Stimulated activated CD4-positive, alpha-beta T cell treated with anti-CD3 and anti-CD28 coated beads, Interleukin-4, amount 100 ng/mL, for 1 hour (primary cell): Measurements from ENCODE around the gene BBX.

Experiments used
- DNase-seq: peaks from one replicate; pipeline ENCODE4 v3.0.0-alpha.2; 2020

Gene BBX

DNA sequence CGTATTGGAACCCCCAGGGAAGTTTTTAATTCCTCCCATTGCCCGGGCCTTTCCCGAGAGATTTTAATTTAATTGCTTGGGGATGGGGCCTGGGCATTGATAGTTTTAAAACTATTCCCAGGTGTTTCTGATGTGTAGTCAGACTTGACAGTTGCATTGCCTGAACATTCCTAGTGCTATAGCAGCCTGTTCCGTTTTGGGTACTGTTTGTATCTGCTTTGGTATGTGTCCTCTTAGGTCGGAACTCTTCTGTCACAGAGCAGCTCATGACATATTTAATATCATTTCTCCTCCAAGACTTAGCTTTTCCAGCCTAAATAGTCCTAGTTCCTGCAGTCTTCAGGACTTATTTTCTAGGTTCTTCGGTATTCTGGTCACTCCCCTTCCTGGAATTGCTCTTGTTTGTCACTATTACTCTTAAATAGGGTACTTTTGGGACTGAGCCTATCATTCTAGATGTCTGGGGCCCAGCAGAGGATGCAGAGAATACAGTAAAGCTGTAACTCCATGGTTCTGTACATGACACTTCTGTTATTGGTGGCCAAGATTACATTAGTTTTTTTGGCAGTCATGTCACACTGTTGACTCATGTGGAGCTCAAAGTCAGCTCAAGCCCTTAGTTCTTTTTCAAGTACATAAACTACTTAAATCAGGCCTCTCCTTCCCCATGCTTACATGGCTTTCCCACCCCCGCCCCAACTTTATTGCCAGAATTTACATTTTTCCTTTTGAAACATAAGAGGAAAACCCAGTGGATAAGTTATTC lies 81.5 kb downstream of the BBX start:
- no peak for DNase-seq

DNA sequence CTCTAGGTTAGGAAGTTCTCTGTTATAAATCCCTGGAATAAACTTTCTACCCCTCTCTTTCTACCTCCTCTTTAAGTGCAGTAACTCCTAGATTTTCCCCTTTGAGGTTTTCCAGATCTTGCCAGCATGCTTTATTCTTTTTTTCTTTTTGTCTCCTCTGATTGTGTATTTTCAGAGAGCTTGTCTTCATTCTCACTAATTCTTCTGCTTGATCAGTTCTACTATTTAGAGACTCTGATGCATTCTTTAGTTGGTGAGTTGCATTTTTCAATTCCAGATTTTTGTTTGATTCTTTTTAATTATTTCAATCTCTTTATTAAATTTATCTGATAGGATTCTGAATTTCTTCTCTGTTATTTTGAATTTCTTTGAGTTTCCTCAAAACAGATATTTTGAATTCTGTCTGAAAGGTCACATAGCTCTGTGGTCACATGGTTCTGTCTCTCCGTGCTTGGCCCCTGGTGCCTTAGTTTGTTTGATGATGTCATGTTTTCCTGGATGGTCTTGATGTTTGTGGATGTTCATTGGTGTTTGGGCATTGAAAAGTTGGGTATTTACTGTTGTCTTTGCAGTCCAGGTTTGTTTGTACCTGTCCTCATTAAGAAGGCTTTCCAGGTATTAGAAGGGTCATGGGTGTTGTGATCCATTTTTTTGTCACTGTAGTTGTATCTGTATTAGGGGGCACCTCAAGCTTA lies 89.2 kb downstream of the BBX start:
- DNase-seq, result no peak

DNA sequence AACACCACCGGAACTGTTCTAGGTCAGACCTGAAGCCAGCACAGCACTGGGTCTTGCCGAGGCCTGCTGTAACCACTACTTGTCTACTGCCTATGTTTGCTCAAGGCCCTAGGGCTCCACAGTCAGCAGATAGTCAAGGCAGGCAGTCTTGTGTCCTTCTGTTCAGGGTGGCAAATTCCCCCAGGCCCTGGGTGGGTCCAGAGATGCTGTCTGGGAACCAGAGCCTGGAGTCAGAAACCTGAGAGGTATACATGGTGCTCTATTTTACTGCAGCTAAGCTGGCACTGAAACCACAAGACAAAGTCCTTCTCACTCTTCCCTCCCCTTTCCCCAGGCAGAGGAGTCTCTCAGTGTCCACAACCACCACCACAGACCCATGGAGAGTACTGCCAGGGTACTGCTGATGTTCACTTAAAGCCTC lies 89.9 kb downstream of the BBX start:
- DNase-seq, result no peak

DNA sequence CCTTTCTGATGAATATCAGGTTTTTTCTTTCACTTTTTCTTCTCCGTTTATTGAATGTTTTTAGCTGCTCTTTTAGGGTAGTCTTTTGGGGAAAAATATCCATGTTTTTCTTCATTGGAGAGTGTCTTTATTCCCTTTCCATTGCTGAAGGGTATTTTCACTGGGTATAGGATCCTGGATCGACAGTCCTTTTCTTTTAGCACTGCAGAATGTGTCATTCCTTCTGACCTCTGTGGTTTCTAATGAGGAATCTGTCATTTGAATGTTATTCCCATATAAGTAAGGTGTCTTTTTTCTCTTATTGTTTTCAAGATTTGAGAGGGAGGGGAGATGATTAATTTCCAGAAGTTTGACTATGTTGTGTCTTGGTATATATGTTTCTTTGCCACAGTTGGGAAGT lies 96.8 kb downstream of the BBX start:
- DNase-seq, result no peak

DNA sequence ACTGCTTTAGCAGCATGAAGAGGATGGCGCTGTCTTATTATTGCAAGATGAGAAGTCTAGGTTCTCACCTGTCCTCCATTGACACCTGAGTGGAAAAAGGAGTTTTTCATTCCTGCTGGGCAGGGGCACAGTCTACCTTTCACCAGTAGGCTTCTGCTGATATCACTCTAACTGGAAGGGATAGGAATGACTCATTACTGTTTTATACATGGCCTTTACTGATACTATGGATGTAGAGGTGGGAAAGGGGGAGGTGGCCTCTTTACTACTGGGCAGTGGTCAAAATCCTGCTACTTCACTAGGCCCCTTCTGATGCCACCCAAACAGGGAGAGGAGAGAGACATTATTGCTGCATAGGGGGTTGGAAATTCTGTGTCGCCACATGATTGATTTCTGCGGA lies 97.8 kb downstream of the BBX start:
- no peak for DNase-seq

DNA sequence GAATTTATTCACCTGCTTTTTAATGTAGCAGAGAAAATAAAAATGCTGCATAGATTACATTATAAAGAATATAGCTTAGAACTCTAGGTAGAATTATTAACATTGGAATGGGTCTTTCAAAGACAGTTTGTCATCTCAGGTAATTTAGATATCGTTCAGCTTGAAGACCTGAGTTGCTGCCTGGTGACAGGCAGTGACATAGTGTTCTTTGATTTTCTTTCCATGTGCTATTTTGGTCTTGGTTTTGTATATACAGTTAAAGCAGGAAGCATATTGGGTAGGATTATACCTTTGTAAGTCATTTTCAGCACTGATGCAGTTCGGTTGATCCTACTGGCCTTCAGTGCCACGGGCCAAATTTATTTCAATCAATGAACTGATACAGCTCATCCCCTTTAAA lies 98.7 kb downstream of the BBX start:
- DNase-seq, result no peak

DNA sequence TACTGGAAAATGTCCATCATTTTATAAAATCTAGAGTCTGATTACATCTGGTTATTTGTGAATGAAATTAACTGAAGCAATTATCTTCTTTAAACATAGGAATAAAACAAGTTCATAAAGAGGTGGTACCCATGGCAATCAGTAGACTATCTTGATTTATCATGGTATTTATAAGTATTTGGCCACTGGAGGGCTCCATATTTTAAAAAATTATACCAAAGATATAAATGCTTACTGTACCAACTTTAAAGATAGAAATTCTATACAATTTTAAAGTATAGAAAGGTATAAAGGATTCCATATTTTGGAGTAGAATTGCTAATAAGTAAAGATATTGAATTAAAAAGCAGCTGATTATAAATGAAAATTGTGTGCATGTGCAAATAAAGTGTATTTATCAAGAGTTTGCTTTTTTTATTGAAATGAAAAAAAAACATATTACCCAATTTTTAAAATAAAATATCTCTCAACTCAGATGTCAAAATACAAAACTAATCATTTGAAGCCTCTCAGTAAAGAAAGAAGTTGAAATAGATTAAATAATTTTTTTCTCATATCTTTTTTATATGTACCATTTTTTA lies 105.3 kb downstream of the BBX start:
- DNase-seq, result no peak

DNA sequence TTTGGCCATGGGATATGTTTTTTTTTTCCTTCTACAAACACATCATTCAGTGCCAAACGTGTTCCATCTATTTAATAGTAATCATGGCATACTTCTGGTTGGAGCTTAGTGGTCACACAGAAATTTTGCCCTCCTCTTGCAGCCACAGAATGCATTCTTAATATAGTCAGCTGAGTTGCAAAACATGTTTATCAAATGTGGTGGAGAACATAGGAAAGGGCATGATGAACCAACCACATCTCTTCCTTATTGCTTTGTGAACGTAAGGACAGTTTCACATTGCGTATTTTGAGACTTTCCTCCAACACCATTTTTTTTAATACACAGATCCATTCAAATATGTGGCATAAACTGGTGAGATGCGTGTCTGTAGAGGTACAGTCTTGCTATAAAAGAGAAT lies 106.8 kb downstream of the BBX start:
- no peak for DNase-seq

DNA sequence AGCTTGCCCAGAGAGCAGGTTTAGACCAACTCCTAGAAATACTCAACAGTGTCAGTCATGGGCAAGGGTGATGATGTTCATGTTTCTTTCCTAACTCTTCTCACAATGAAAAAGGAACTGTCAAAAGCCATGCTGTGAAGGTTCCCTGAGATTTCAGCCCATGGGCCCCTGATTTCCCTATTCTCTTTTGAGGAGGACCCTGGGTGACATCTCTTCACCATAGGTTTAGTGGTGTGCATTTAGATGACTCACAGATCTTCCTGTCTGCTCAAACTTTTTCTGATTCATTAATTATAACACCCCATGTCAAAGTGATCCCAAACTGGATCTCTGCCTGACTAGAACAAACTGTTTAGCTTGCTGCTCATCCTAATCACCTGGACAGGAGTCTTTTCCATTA lies 108.0 kb downstream of the BBX start:
- DNase-seq, result no peak

DNA sequence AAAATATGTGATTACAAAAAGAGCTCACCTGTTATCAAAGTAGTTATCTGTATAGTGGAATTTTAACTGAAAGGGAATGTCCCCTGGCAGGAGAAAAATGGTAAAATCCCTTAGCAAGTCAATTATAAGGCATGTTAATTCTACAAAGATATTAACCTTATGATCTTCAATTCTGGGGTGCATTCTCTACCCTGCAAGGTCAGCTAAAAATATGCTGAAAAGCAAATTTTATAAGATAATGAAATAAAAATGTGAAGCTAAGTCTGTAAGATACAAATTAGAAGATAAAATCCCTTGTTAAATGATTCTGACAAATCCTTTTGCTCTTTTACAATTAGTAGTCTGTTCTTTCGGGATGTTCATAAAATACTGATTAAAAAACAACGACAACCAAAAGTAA lies 109.8 kb downstream of the BBX start:
- DNase-seq, result no peak

DNA sequence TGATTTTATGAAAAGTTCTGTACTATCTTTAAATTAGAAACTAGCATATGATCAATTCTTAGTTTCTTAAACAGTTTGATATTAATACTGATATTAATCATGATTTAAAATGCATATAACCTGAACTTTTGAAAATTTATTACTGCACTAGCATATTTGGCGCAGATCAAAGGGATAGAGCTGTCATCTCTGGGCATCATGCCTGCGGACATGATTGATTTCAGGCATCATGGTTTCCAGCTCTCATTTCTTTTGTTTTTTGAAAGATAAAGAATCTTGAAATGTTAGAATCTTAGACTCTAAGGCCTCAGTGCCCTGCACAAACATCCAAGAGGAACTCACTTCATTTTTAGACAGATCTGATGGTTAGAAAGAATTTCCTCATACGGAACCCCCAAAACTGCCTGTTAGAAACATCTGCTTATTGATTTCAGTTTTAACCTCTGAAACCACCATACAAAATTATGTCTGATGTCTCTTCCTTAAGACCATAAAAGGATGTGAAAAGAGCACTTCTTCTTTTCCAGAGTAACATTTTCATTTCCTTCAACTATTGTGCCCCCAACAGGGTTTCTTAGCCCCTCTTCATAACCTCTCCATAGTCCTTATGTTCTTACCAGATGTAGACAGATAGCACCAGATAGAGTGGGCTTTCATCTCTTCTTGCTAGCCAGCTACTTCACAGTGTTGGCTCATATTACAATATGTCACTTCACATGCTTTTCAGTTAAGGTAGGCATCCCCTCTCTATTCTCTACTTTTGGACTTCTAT lies 110.8 kb downstream of the BBX start:
- DNase-seq, result no peak

DNA sequence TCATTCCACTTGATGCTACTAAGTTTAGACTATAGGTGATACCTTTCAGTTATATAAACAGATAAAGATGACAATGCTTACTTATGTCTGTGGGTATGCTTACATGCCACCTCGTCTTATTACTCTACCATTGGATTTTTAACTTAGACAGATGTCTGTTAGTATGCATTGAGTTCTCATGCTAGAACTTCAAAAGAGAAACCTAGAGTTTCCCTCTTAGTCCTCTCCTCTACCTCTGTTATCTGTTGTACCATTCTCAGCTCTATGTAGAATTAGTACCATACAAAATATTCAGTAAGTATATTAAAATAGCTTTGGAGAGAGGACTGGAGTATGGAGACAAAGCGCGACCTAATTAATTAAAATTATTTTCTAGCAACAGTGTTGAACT lies 111.3 kb downstream of the BBX start:
- no peak for DNase-seq

DNA sequence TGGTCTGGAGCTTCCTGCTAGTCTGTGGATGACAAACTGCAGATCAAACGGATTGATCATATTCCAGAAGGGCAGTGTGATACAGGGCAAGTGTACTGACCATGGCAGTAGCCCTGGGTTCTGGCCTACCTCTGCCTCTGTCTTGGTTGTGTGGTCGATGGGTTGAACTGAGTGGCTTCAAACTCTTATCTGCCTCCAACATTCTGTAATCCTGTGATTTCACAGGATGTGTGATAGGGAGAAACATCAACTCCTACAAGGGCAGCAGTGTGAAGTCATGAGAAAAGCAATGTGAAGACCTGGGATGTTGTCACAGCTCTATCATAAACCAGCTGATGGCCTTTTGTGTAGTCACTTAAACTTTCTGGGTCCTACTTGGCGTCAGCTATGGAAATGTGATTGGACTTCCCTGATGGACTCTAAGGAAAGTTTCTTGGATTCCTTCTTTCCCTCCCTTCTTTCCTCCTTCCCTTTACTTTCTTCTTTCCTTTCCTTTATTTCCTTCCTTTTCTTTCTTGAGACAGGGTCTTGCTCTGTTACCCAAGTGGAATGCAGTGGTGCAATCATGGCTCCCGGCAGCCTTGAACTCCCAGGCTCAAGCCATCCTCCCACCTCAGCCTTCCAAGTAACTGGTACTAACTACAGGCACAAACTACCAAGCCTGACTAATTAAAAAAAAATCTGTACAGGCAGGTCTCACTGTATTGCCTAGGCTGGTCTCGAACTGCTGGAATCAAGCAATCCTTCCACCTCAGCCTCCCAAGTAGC lies 114.8 kb downstream of the BBX start:
- DNase-seq, result no peak

DNA sequence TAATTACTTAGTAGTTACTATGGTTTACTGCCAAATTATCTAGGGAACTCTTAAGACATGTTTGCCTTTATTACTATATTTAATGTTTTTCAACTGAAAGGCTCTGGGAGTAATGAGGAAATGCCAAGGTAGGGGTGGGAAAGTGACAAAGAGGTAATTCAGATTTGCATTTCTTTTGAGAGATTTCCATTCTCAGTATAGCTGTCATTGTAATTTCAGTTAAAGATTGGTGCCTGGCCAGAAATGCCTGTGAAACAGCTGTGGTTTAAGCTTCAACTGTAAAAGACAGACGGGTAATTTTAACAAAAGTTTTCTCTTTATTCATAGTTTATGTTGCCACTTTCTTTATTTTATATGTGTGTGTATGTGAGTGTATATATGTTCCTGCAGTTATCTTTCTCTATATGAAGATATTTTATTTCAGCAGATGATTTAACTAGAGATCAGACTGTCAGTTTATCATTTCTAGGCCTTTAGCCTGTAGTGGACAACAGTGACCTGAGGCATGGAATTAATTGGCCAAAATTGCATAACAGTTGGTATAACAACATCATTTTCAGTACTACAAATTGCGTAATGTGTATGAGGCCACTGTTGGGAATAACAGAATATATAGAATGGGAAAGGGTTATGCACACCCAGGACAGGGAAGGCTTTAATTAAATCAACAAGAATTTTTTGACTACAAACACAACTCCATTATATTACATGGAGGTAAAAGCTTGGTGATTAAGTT lies 119.0 kb downstream of the BBX start:
- no peak for DNase-seq

DNA sequence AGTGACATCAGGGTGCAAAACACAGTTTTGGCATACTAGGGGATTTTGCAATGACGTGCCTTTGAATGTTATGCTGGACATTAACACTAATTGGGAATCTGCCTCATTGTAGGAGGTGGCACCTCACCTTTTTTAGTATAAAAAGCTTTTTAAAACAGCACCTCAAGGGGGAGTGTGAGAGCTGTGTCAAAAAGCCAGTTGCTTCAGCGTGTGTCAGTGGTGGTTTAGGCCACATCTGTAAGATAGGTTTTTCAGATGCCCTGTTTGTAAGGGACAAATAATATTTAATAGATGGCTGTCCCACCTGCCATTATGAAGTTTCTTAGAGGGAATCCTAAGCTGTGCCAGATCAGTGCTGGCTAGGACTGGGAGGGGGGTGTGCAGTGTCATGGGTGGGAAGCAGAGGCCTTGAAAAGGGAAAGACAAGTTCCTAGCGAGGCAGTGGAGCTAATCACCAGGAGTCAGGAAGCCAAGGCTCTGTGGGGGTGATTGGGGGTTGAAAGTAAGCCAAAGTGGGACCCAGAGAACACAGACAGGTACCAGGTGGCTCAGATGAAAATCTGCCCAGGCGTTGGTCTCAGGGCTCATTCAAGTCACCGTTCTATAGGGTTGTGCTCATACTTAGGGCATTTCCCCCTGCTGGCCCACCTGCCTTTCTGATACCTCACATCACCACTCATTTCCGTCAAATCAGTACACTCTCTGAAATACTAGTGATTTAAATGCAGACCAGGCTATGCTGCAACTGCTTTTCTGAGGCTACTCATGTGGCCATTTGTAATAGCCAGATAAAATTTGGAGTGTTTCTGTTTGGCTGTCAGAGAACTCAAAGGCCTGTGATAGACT lies 120.5 kb downstream of the BBX start:
- no peak for DNase-seq

DNA sequence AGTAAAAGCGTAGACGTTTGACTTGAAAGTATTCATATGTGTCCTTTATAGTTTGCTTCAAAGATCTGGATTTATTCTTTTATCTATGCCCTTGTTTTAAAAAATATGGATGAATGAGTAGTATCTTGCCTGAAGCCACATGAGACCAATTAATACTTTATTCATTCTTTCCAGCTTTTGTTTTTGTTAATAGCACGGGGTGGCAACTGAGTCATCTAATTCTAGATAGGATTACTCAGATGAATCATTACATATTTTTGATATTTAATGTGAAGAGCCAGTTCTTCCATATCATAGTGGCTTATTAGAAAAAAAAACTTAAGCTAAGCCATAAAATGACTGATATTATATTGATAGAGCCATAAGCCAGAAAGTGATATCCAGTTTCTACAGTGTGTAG lies 121.9 kb downstream of the BBX start:
- no peak for DNase-seq

DNA sequence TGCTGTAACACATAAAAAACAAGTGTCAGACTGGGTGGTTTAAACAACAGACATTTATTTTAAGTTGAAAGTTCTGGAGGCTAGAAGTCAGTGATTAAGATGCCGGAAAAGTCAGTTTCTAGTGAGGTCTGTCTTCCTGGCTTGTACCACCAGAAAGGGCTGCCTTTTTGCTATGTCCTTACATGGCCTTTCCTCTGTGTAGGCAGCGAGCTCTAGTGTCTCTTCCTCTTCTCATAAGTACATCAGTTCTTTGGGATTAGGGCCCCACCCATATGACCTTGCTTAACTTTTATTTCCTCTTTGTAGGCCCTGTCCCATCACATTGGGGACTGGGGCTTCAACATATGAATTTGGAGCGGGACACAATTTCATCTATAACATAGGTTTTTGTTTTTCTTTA lies 128.0 kb downstream of the BBX start:
- DNase-seq, result no peak

DNA sequence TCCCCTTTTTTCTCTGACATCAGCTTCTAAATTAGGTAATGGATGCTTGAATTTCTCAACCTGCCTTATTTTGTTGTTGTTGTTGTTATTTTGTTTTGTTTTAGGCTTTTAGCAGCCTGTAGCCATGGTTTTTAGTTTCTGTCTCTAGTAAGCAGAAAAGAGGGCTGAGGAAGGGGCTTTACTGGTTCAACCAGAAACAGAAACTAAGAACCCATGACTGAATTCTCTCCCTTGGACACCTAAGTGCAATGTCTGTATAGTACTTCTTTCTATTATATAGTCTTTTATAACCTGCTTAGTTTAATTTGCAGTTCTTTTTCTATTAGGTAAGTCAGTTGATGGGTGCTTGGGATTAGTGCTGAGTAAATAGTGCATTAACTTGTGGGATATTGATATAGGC lies 129.0 kb downstream of the BBX start:
- no peak for DNase-seq

DNA sequence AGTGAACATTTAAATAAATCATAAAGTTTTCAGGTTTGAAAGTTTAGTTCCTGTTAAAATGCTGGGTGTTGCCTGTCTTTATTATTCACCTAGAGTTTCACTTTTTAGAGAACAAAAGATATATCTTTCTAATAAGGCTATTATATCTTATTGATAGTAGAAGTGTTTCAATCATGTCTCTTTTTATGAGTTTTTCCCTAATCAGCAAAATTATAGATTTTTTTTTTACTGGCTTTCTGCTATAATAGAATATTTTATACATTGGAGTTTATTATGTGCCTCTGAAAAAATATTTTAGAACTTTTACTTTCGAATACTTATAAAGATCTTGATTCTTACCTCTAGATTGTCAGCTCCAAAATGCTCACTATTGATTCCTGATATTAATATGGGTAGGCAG lies 131.5 kb downstream of the BBX start:
- DNase-seq, result no peak

DNA sequence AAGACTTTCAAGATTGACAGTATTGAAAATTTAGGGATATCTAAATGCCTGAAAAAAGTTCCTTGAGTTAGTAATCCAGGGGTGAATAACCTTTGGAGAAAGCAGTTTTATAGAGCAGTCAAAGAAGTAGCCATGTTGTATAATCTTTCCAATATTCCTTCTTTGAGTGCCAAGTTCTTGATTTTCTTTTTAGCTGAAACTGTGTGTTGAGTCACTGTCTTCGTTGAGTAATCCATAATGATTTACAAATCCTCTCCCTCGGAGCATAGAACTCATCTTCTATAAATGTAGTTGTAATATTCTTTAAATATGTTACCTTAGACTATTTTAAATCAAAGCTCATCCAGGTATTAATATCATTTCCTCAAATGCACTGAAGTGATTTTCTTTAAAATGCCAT lies 135.2 kb downstream of the BBX start:
- DNase-seq, result no peak

DNA sequence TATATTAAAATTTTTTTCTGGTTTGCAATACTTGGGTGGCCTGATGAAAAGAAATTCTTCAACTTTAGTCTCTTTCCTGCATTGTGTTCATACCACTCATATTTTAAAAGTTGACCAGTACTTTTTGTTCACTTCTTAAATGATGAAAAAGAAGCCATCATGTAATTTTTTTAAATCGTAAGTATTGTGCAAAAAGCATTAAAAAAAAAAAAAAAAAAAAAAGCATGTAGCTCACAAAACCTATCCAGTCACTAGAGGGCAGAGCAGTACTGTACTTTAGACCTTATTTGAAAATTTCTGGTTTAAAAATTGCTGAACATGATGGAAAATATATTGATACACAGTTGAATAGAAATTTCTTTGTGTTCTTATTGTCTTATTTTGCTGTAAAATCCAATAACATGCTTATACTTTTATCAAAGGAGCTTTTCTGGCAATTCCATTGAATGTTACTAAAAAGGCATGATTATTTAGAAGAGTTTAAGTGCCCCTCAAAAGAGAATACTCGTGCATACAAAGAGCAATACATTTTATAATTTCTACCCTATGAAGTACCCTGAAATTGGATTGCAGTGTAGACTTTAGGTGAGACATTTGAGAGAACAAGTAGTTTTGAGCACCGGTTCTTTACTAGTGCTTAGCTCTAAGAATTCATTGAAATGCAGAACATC lies 137.7 kb downstream of the BBX start:
- DNase-seq, result no peak
